IPS-15b (cell line): Measurements from ENCODE around the gene IGSF21.

ENCODE experiments used
- H3K27me3 ChIP-seq: one replicate; pipeline ENCODE4 v1.6.1; 2013; ENCODE audit warnings: low read length; ENCODE audit not compliant: control insufficient read depth, insufficient read depth
- H3K36me3 ChIP-seq: one replicate; pipeline ENCODE4 v1.6.1; 2013; ENCODE audit warnings: low read length; ENCODE audit not compliant: control insufficient read depth, insufficient read depth
- H3K4me1 ChIP-seq: one replicate; pipeline ENCODE4 v1.6.1; 2013; ENCODE audit warnings: mild to moderate bottlenecking, low read length; ENCODE audit not compliant: control insufficient read depth, insufficient read depth
- H3K4me3 ChIP-seq: one replicate; pipeline ENCODE4 v1.5.1; 2013; ENCODE audit warnings: low read depth, low read length
- H3K9ac ChIP-seq: one replicate; pipeline ENCODE4 v1.6.1; 2013; ENCODE audit warnings: low read depth, mild to moderate bottlenecking, low read length
- H3K9me3 ChIP-seq: one replicate; pipeline ENCODE4 v1.6.1; 2013; ENCODE audit warnings: mild to moderate bottlenecking, low read length; ENCODE audit not compliant: control insufficient read depth, insufficient read depth

IGSF21 gene

DNA sequence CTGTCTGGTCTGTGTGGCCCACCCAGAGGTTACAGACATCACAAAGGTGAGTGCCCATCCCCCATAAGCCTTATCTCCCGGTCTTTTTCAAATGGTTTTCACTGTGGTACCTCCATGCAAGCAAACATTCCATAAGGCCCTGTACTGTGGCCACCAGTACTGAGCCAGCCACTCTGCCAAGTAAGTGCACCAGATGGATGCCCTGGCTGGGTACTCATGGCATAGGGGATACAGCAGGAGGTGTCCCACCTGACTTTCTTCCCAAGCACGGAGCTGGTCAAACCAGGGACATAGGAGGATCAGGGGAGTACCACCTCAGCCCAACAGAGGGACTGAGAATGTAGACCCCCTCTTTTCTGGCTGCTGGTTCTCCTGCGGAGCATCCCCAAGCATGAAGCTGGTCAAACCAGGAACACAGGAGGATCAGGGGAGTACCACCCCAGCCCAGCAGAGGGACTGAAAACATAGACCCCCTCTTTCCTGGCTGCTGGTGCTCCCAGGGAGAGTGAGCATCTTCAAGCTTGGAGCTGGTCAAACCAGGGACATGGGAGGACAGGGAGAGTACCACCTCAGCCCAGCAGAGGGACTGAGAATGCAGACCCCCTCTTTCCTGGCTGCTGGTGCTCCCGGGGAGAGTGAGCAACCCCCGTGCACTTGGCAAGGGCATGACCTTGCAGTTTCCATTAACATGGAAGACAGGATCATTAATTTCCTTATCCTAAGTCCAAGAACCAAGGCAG, 291.4 kb downstream of the IGSF21 start:
- no peak overlapping the region for H3K4me3 ChIP-seq
- no peak overlapping the region for H3K9ac ChIP-seq
- no peaks in the 10 kb centered on the region for H3K27me3 ChIP-seq
- no peaks in the 10 kb centered on the region for H3K36me3 ChIP-seq
- H3K4me1 ChIP-seq = no peaks in the 10 kb centered on the region
- no peaks in the 10 kb centered on the region for H3K9me3 ChIP-seq

DNA sequence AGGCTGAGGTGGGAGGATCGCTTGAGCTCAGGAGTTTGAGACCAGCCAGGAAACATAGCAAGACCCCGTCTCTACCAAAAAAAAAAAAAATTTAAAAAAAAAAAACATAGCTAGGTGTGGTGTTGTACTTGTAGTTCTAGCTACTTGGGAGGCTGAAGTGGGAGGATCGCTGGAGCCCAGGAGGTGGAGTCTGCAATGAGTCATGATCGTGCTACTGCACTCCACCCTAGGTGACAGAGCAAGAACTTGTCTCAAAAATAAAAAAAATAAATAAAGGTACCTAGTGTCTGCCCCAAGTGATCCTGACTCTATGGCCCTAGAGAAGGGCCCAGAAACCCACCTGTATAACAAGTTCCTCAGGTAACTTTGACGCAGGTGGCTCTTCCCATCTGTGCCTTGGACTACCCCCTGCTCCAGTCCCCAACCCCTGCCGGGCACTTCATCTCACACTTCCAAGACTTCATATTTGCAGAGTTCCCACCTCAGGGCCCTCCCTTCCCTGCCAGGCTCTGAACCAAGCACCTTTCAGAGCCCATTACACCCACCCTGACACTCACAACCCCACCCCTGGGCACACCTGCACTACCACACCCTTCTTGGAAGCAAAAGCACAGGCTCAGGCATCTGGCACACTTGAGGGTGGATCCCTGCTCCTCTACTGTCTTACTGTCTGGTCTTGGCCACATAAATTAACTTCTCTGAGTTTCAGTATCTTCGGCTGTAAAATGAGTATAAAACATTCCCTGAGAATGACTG, 292.9 kb downstream of the IGSF21 start:
- H3K4me1 ChIP-seq = no peaks in the 10 kb centered on the region
- no peaks in the 10 kb centered on the region for H3K27me3 ChIP-seq
- H3K9me3 ChIP-seq = no peaks in the 10 kb centered on the region
- H3K9ac ChIP-seq = no peak overlapping the region
- H3K36me3 ChIP-seq = no peaks in the 10 kb centered on the region
- no peak overlapping the region for H3K4me3 ChIP-seq

DNA sequence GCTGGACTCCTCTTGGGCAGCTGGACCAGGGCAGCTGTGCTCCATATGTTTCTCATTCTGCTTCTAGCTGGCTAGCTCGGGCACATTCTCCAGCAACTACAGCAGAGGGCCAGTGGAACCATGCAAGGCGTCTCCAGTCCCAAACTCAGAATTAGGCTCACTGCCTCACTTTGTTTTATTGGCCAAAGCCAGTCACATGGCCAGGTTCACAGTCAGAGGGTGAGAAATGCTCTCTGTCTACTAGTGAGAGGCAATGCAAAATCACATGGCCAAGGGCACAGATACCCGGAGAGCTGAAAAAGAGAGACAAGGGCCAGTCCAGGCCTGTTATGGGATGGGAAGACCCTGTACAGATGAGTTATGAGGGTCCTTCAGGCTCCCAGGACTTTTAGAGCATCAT, 294.3 kb downstream of the IGSF21 start:
- H3K9me3 ChIP-seq = no peaks in the 10 kb centered on the region
- no peaks in the 10 kb centered on the region for H3K27me3 ChIP-seq
- H3K4me1 ChIP-seq = no peaks in the 10 kb centered on the region
- no peak overlapping the region for H3K4me3 ChIP-seq
- no peak overlapping the region for H3K9ac ChIP-seq
- no peaks in the 10 kb centered on the region for H3K36me3 ChIP-seq

GRCh38 chr1:18404460-18404859, 296.9 kb downstream of the IGSF21 start:
- peaks cover 6% of the 10 kb centered on the region for H3K4me1 ChIP-seq
- no peak overlapping the region for H3K4me3 ChIP-seq
- H3K27me3 ChIP-seq = no peaks in the 10 kb centered on the region
- no peaks in the 10 kb centered on the region for H3K36me3 ChIP-seq
- H3K9me3 ChIP-seq = no peaks in the 10 kb centered on the region
- no peak overlapping the region for H3K9ac ChIP-seq

GRCh38 chr1:18407166-18408045, 299.8 kb downstream of the IGSF21 start:
- Histone ChIP-seq H3K4me1 (peaks cover 6% of the 10 kb centered on the region), H3K4me3 (no peak overlapping the region), H3K36me3 (peaks cover under 1% of the 10 kb centered on the region), H3K9ac (no peak overlapping the region), H3K27me3 (no peaks in the 10 kb centered on the region), H3K9me3 (peaks cover 13% of the 10 kb centered on the region)

GRCh38 chr1:18408656-18409370, 301.2 kb downstream of the IGSF21 start:
- Histone ChIP-seq H3K27me3 (no peaks in the 10 kb centered on the region), H3K36me3 (peaks cover 4% of the 10 kb centered on the region), H3K9ac (no peak overlapping the region), H3K4me3 (no peak overlapping the region), H3K4me1 (peaks cover 6% of the 10 kb centered on the region), H3K9me3 (peaks cover 20% of the 10 kb centered on the region)

- Histone ChIP-seq H3K9ac (no peak overlapping the region), H3K4me1 (peaks cover 6% of the 10 kb centered on the region)
These were observed 302.1 kb downstream of the IGSF21 start for GRCh38 chr1:18409609-18410237.

DNA sequence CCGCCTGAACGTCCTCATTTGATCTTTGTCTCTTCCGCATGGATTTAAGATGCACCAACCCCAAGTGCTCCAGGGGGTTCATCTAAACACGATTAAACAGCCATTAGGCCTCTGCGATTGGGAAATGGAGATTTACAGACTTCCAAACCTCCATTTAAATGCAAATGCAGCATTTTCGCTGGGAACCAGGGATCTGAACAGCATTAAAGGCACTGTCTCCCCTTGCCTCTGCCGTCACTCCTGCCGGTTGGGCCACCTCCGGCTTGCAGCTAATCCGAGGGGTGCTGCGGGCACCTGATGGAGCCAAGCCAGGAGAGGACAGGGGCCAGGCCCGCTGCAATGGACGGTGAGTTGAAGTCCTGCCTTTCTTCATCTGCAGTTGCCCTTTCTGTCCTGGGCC, 302.8 kb downstream of the IGSF21 start:
- no peaks in the 10 kb centered on the region for H3K27me3 ChIP-seq
- peaks cover 20% of the 10 kb centered on the region for H3K9me3 ChIP-seq
- H3K36me3 ChIP-seq = peaks cover 4% of the 10 kb centered on the region
- H3K9ac ChIP-seq = no peak overlapping the region
- peaks cover 6% of the 10 kb centered on the region for H3K4me1 ChIP-seq
- no peak overlapping the region for H3K4me3 ChIP-seq

More at GRCh38 chr1:18409609-18410237, 302.1 kb downstream of the IGSF21 start:
- Histone ChIP-seq H3K27me3 (no peaks in the 10 kb centered on the region), H3K4me3 (no peak overlapping the region), H3K9me3 (peaks cover 20% of the 10 kb centered on the region), H3K36me3 (peaks cover 4% of the 10 kb centered on the region)

DNA sequence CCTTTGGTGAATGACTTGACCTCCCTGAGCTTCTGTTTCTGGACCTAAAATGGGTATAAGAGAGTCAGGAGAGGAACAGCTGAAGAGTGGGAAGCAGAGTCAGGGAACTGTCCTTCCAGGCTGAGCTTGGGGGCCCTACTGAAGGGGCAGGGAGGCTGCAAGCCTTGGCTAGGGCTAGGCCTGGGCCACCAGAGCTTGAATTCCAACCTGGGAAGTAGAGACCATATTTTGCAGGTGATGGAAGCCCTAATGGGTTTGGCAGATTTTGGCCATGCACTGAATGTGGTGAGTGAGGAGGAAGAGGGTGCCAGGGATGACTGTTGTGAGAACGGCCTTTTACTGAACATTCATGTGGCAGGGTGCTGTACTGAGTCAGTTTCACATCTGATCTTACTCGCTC, 303.7 kb downstream of the IGSF21 start:
- H3K4me1 ChIP-seq = peaks cover 6% of the 10 kb centered on the region
- no peak overlapping the region for H3K9ac ChIP-seq
- H3K36me3 ChIP-seq = peaks cover 4% of the 10 kb centered on the region
- H3K4me3 ChIP-seq = no peak overlapping the region
- no peaks in the 10 kb centered on the region for H3K27me3 ChIP-seq
- peaks cover 20% of the 10 kb centered on the region for H3K9me3 ChIP-seq

GRCh38 chr1:18411820-18412641, 304.4 kb downstream of the IGSF21 start:
- Histone ChIP-seq H3K27me3 (no peaks in the 10 kb centered on the region), H3K4me3 (no peak overlapping the region), H3K36me3 (peaks cover 4% of the 10 kb centered on the region), H3K9ac (no peak overlapping the region), H3K4me1 (peaks cover 13% of the 10 kb centered on the region), H3K9me3 (peaks cover 20% of the 10 kb centered on the region)
